Measurements from ENCODE around the gene RNF34.
"Not testable (repeated sequence)": the region's sequence is repeated elsewhere in the genome, so short reads cannot be mapped to it uniquely, and the experiment has no call there.

The RNF34 gene

DNA sequence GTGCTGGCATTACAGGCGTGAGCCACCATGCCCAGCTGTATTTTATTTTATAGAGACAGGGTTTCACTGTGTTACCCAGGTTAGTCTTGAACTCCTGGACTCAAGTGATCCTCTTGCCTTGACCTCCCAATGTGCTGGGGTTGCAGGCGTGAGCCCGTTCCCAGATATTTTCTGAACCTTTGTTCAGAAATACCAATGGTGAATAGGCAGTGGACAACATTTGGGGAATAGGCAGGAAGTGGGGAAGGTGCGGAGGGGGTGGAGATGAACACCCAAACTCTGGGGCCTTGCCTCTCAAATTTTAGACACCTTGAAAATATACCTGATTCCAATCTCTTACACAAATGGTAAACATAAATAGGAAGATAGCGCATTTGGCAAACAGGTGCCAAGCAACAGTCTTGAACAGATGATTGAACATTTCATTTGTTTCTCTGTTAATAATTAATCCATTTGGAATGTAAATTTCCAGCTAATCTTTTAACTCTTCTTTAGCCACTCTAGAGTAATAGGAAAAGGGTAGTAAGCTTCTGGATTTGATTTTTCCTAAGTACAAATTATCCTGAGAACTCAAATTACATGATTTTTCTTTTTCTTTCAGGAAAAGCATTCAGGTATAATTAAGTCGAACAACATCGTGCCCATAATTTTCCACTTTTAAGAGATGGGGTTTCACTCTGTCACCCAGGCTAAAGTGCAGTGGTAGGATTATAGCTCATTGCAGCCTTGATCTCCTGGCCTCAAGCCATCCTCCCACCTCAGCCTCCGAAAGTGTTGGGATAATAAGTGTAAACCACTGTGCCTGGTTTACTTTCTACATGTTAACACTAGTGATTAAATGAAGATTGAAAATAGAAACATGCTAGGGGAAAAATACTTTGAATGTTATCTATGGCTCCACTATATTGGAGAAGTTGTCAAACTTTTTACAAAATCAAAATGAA, 22.9 kb upstream of the RNF34 start:
- no peak for TF ChIP-seq JUND (IDR thresholded peaks at IDR 0.05; ENCODE audit: low read depth)
- in situ Hi-C loops (cut with HindIII; ENCODE audit: low pct_unique_long_range_greater_than_20kb, low sequenced_read_pairs), result no loop called here
- DNase-seq (ENCODE audit: low read depth in 1 of 2, low spot score in 1 of 2), result no peak

DNA sequence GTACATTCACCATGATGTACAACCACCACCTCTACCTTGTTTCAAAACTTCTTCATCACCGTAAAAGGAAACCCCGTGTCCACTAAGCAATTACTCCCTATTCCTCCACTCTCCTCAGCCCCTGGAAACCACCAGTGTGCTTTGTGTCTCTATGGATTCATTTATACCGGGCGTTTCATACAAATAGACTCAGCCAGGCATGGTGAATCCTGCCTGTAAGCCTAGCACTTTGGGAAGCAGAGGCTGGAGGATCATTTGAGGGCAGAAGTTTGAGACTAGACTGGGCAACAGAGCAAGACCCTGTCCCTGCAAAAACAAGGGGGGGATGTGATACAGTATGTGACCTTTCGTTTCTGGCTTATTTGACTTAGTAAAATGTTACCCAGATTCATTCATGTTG, 21.2 kb upstream of the RNF34 start:
- no peak for TF ChIP-seq JUND (IDR thresholded peaks at IDR 0.05; ENCODE audit: low read depth)
- in situ Hi-C loops (cut with HindIII; ENCODE audit: low pct_unique_long_range_greater_than_20kb, low sequenced_read_pairs), result no loop called here

DNA sequence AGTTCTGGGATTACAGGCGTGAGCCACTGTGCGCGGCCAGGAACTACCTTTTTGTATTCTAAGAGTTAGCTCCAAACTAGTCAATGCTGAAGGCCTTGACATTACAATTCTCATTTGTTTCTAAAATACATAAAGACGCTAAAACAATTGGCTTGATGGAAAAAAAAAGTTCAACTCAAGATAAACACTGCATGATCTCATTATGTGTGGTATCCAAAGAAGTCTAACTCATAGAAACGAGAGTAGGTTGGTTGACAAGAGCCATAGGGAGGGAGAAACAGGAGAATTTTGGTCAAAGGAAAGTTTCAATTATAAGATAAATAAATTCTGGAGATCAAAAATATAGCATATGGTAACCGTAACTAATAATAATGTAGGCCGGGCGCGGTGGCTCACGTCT, 20.0 kb upstream of the RNF34 start:
- in situ Hi-C loops (cut with HindIII; ENCODE audit: low pct_unique_long_range_greater_than_20kb, low sequenced_read_pairs), result no loop called here
- DNase-seq (ENCODE audit: low read depth in 1 of 2, low spot score in 1 of 2), result no peak
- no peak for TF ChIP-seq JUND (IDR thresholded peaks at IDR 0.05; ENCODE audit: low read depth)

More for the DNA sequence above, 21.2 kb upstream of the RNF34 start:
- DNase-seq (ENCODE audit: low read depth in 1 of 2, low spot score in 1 of 2), result no peak

DNA sequence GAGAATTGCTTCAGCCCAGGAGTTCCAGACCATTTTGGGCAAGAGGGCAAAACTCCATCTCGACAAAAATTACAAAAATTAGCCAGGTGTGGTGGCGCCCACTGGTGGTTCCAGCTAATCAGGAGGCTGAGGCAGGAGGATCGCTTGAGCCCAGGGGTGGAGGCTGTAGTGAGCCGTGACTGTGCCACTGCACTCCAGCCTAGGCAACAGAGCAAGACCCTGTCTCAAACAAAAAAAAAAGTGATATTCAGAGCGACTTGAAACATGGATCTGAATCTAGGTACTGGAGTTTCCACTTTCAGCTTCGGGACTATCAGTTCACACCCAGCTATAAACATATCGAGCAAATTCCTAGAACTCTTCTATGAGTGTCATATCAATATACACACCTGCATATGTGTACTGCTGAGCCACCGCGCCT, 16.3 kb upstream of the RNF34 start:
- in situ Hi-C loops (cut with HindIII; ENCODE audit: low pct_unique_long_range_greater_than_20kb, low sequenced_read_pairs), result no loop called here
- no peak for TF ChIP-seq JUND (IDR thresholded peaks at IDR 0.05; ENCODE audit: low read depth)
- no peak for DNase-seq (ENCODE audit: low read depth in 1 of 2, low spot score in 1 of 2)

DNA sequence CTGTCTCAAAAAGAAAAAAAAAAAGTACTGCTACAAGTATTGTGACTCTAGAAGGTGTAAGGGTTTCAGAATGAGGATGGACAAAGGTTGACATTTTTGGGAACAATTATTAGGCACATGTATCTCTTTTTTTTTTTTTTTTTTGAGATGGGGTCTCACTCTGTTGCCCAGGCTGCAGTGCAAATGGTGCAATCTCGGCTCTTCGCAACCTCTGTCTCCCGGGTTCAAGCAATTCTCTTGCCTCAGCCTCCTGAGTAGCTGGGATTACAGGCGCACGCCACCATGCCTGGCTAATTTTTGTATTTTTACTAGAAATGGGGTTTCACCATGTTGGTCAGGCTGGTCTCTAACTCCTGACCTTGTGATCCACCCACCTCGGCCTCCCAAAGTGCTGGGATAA, 15.0 kb upstream of the RNF34 start:
- in situ Hi-C loops (cut with HindIII; ENCODE audit: low pct_unique_long_range_greater_than_20kb, low sequenced_read_pairs); DNase-seq (ENCODE audit: low read depth in 1 of 2, low spot score in 1 of 2): not testable (repeated sequence)

DNA sequence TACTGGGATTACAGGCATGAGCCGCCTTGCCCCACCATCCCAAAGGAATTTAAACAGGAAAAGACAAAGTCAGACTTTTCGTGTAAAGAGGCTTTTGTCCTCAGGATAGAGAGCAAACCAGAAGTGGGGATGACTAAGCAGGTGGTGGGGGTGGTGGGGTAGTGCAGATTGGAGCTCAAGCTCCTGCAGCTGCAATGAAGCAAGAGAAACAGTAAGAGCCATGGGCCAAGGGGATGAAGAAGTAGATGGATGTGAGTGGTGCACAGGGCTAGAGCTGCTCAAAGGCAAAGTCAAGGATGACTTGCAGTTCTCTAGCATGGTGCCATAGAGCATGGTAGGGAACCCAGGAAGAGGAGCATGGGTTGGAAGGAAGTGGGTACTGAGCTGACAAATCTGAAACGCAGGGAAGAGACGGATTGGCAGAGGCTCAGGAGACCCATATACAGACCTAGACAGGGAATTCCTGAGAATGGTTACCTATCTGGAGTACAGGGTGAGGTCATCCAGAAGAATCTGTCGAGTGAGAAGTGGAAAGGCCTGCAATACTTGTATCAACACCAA, 11.4 kb upstream of the RNF34 start:
- in situ Hi-C loops (cut with HindIII; ENCODE audit: low pct_unique_long_range_greater_than_20kb, low sequenced_read_pairs), result no loop called here
- no peak for TF ChIP-seq JUND (IDR thresholded peaks at IDR 0.05; ENCODE audit: low read depth)
- no peak for DNase-seq (ENCODE audit: low read depth in 1 of 2, low spot score in 1 of 2)

DNA sequence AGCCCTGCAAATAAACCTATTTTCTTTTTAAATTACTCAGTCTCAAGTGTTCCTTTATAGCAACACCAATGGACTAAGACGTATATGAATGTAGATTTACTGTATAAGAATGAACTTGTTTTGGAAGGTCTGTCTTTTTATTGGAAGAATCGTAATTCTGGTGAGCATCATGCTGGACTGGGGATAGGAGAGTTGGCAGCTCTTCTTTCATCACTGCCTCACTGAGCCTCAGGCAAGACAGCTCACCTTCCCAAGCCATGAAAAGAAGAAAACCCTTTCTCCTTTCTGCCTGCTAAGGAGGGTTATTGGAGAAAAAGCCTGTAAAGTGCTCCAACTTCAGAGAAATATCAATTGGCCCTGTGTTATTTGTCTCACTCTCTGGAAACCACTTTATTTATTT, 9.1 kb upstream of the RNF34 start:
- in situ Hi-C loops (cut with HindIII; ENCODE audit: low pct_unique_long_range_greater_than_20kb, low sequenced_read_pairs), result no loop called here
- no peak for DNase-seq (ENCODE audit: low read depth in 1 of 2, low spot score in 1 of 2)
- no peak for TF ChIP-seq JUND (IDR thresholded peaks at IDR 0.05; ENCODE audit: low read depth)

DNA sequence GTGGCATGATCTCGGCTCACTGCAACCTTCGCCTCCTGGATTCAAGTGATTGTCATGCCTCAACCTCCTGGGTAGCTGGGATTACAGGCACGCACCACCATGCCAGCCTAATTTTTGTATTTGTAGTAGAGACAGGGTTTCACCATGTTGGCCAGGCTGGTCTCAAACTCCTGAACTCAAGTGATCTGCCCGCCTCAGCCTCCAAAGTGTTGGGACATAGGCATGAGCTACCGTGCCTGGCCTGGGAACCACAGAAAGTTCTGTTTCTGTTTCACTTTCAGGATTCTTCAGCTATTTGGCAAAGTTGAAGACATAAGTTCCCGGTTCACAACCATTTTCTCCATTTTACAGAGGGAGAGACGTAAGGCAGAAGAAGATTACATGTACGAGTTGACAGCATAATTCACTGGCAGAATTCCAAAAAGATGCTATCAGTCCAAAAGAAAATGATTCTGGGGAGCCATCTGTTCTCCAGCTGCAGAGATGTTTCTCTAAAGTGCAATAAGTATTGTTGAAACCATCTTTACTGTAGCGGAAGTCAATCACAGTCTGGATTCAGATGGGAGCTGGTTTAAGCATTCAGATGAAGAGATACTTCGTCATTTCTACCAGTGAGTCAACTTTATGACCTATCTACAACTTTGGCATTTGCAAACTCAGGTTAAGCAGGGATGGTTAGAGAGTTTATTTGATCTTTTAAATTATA, 8.1 kb upstream of the RNF34 start:
- no peak for TF ChIP-seq JUND (IDR thresholded peaks at IDR 0.05; ENCODE audit: low read depth)
- DNase-seq (ENCODE audit: low read depth in 1 of 2, low spot score in 1 of 2), result peak in 1 of 2 experiments; percentile 12
- in situ Hi-C loops (cut with HindIII; ENCODE audit: low pct_unique_long_range_greater_than_20kb, low sequenced_read_pairs), result no loop called here

DNA sequence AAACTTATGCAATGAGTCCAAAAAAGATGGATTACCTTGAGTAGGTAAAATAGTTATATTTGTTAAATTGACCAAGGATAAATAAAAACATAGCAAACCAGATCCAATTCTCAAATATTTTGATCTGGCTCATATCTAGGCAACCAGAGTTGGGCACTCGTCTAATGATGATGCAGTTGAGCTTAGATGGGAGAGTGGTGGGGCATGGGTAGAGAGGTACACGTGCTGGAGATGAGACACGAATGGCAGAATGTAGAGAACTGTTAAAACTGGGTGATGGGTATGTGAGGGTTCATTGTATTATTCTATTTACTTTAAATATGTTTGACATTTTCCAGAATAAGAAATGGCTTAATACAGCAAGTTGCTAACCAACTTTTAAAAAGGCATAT, 7.6 kb upstream of the RNF34 start:
- in situ Hi-C loops (cut with HindIII; ENCODE audit: low pct_unique_long_range_greater_than_20kb, low sequenced_read_pairs), result no loop called here
- TF ChIP-seq JUND (IDR thresholded peaks at IDR 0.05; ENCODE audit: low read depth), result no peak
- no peak for DNase-seq (ENCODE audit: low read depth in 1 of 2, low spot score in 1 of 2)

DNA sequence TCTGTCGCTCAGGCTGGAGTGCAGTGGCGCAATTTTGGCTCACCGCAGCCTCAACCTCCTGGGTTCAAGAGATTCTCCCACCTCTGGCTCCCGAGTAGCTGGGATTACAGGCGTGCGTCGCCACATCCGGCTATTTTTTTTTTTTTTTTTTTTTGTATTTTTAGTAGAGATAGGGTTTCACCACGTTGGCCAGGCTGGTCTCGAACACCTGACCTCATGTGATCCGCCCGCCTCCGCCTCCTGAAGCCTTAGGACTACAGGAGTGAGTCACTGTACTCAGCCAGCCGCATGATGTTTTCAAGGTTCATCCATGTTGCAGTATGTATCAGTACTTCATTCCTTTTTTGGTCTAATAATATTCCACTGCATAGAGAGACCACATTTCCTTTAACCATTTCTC, 2.4 kb upstream of the RNF34 start:
- in situ Hi-C loops (cut with HindIII; ENCODE audit: low pct_unique_long_range_greater_than_20kb, low sequenced_read_pairs), result no loop called here
- no peak for DNase-seq (ENCODE audit: low read depth in 1 of 2, low spot score in 1 of 2)
- no peak for TF ChIP-seq JUND (IDR thresholded peaks at IDR 0.05; ENCODE audit: low read depth)

DNA sequence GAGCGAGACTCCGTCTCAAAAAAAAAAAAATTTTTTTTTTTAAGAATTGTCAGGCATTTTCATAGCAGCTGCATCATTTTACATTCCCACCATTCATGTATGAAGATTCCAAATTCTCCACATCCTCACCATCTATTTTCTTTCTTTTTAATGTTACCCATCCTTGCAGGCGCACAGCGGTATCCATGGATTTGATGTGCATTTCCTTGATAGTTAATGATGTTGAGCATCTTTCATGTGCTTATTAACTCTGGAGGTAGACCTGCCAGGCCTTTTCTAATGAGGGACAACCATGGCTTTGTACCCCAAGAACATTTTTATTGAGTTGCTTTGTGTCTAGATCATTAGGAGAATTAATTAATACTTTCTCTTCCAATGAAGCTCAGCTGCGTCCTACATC, 1.6 kb upstream of the RNF34 start:
- in situ Hi-C loops (cut with HindIII; ENCODE audit: low pct_unique_long_range_greater_than_20kb, low sequenced_read_pairs), result no loop called here
- DNase-seq (ENCODE audit: low read depth in 1 of 2, low spot score in 1 of 2), result no peak

DNA sequence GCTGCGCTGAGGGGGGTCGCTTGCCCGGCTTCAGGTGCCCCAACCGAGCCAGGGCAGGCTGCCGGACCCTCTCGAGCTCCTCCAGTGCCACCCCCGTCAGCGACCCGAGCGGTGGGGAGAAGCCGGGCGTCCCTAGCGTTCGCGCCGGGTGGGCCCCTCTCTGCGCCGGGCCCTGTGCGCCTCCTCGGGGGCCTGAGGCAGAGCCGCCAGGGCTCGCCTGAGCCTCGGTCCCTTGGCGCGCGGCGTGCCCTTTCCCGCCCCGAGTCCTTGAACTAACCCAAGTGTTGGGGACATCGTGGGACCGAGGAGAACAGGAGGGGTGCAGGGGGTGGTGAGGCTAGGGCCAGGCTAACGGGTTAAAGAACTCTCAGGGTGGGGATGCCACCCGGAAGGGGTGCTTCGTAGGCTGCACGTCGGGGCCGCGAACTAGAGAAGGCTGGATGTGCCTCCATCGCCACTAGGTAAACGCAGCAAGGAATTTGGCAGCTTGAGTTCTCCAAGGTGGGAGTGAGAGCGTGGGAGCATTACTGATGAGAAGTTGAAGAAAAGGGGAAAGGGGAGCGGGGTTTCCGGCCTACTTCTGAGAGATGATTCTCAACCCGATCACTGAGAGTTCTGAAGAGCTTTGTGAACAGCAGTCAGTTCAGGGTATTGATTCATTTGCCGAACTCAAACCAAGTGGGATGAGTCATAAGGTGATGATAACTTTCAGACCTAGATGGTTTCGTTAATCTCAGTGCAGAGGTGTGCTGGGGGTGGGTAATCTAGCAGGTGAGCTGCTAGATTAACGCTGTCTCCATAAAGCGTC, 618 bp downstream of the RNF34 start:
- TF ChIP-seq JUND (IDR thresholded peaks at IDR 0.05; ENCODE audit: low read depth), result no peak
- in situ Hi-C loops (cut with HindIII; ENCODE audit: low pct_unique_long_range_greater_than_20kb, low sequenced_read_pairs), result no loop called here
- peak in 1 of 2 experiments; percentile 53 for DNase-seq (ENCODE audit: low read depth in 1 of 2, low spot score in 1 of 2)

More for the DNA sequence above, 1.6 kb upstream of the RNF34 start:
- TF ChIP-seq JUND (IDR thresholded peaks at IDR 0.05; ENCODE audit: low read depth), result no peak

Data from T47D (cell line).